Uterus (tissue), 4 donors: ENCODE data around the gene HRAS. TPM values are rescaled to one million over a fixed set of nuclear protein-coding genes. Genes with fewer than 3 reads are reported as not detected.
"Not testable (repeated sequence)": the region's sequence is repeated elsewhere in the genome, so short reads cannot be mapped to it uniquely, and the experiment has no call there.

Experiments used
- DNase-seq, 2 donors: peaks; one replicate each; pipeline ENCODE4 v3.0.0-alpha.2; 2019 to 2020
- H3K27ac ChIP-seq, 2 donors: fragments of 200-600 bp; sonication (generic); 1 replicate in 1 of 2; 2 replicates in 1 of 2; pipeline ENCODE4 v1.5.1; 2016 to 2018
- H3K27me3 ChIP-seq, 2 donors: fragments of 200-600 bp; sonication (generic); one replicate each; pipeline ENCODE4 v1.5.1; 2018 to 2019; ENCODE audit warnings: control low read depth in 1 of 2
- H3K36me3 ChIP-seq, 2 donors: fragments of 200-600 bp; sonication (generic); one replicate each; pipeline ENCODE4 v1.5.1; 2019; ENCODE audit warnings: control low read depth in 1 of 2
- H3K4me1 ChIP-seq, 2 donors: fragments of 200-600 bp; sonication (generic); one replicate each; pipeline ENCODE4 v1.5.1; 2018 to 2019; ENCODE audit warnings: control low read depth in 1 of 2
- H3K4me3 ChIP-seq, 2 donors: fragments of 200-600 bp; sonication (generic); 1 replicate in 1 of 2; 2 replicates in 1 of 2; pipeline ENCODE4 v1.5.1; 2018 to 2019; ENCODE audit warnings: mild to moderate bottlenecking in 1 of 2
- H3K9me3 ChIP-seq, 2 donors: fragments of 200-600 bp; sonication (generic); one replicate each; pipeline ENCODE4 v1.5.1; 2019; ENCODE audit warnings: control low read depth in 1 of 2
- CTCF ChIP-seq, 4 experiments: fragments of 200-600 bp in 2 of 4; fragments of 450-650 bp in 2 of 4; sonication (generic) in 2 of 4; IDR thresholded peaks; one replicate each; pipeline ENCODE4 v1.5.1; 2016 to 2019; ENCODE audit warnings: antibody characterized with exemption in 4 of 4, mild to moderate bottlenecking in 2 of 4, moderate library complexity in 1 of 4
- POLR2A ChIP-seq, 2 donors: fragments of 450-650 bp; IDR thresholded peaks; one replicate each; pipeline ENCODE4 v1.6.1; 2016; ENCODE audit warnings: antibody characterized with exemption in 2 of 2, mild to moderate bottlenecking in 1 of 2, moderate library complexity in 1 of 2
- intact Hi-C: fragments of 100-400 bp; cut with DNase I; formaldehyde crosslinking; loops from one replicate; pipeline ENCODE4 v1.15.1; 2023; ENCODE audit warnings: low total_unique reads
- total RNA-seq, 4 donors: library from RNA; depleted of rRNA in 3 of 4; stranded (reverse); fragments of >200 nt in 3 of 4; gene quantifications; one replicate each; pipeline versions ENCODE4 v1.1.0 to v1.2.4, GENCODE V29; 2014 to 2023
- donor health status: DM: yes; HTN: yes; CAD: no.

The HRAS gene
- total RNA-seq, 4 donors from 2014 or later = 5.4 to 37.6 (median 23.8) TPM

GRCh38 chr11:575996-576768 lies 40.8 kb upstream of the HRAS start, which contains the start of gene PHRF1:
Gene PHRF1 (plus strand): TSS chr11:576470. CDS start chr11:581513, 5,043 bp downstream.
- intact Hi-C loops = no loop called here
- TF ChIP-seq CTCF (IDR thresholded peaks at IDR 0.05) (peak in 2 of 4 experiments; percentile 29 to 30), POLR2A (IDR thresholded peaks at IDR 0.05) (peak in 1 of 2 donors; percentile 68)
- H3K27me3 ChIP-seq = no peaks in the 10 kb centered on the region
- peak; percentile 92 to 97 for DNase-seq
- peak within 1 kb of the TSS; percentile 58 to 96 for H3K4me3 ChIP-seq
- H3K36me3 ChIP-seq = no peaks in the 10 kb centered on the region
- H3K27ac ChIP-seq = peak within 1 kb of the TSS; percentile 88 to 90
- H3K9me3 ChIP-seq = no peaks in the 10 kb centered on the region
- peaks cover 13 to 27% of the 10 kb centered on the region in 2 donors for H3K4me1 ChIP-seq

GRCh38 chr11:575313-575995 lies 40.1 kb upstream of the HRAS start:
- TF ChIP-seq CTCF (IDR thresholded peaks at IDR 0.05) (peak in 1 of 4 experiments; percentile 31), POLR2A (IDR thresholded peaks at IDR 0.05) (peak in 1 of 2 donors; percentile 49)
- H3K4me1 ChIP-seq = peaks cover 13 to 24% of the 10 kb centered on the region in 2 donors
- H3K4me3 ChIP-seq = peak overlapping the region; percentile 55 to 58
- no peaks in the 10 kb centered on the region for H3K36me3 ChIP-seq
- intact Hi-C loops = no loop called here
- H3K9me3 ChIP-seq = no peaks in the 10 kb centered on the region
- H3K27me3 ChIP-seq = no peaks in the 10 kb centered on the region
- DNase-seq = peak in 1 of 2 donors; percentile 42
- H3K27ac ChIP-seq = peak overlapping the region in 1 of 2 donors; percentile 71

GRCh38 chr11:574632-575312 lies 39.4 kb upstream of the HRAS start:
- intact Hi-C loops = no loop called here

GRCh38 chr11:574031-574570 lies 38.7 kb upstream of the HRAS start:
- H3K27ac ChIP-seq = peak overlapping the region; percentile 48 to 72
- intact Hi-C loops, H3K36me3 ChIP-seq, H3K9me3 ChIP-seq, H3K27me3 ChIP-seq: not testable (repeated sequence)
- peaks cover 13 to 25% of the 10 kb centered on the region in 2 donors for H3K4me1 ChIP-seq
- peak overlapping the region in 1 of 2 donors; percentile 55 for H3K4me3 ChIP-seq
- peak; percentile 59 to 64 for DNase-seq

More at GRCh38 chr11:574632-575312, 39.4 kb upstream of the HRAS start:
- TF ChIP-seq CTCF (IDR thresholded peaks at IDR 0.05) (no peak), POLR2A (IDR thresholded peaks at IDR 0.05) (no peak)
- H3K27ac ChIP-seq = peak overlapping the region in 1 of 2 donors; percentile 72
- H3K9me3 ChIP-seq = no peaks in the 10 kb centered on the region
- H3K36me3 ChIP-seq = no peaks in the 10 kb centered on the region
- no peaks in the 10 kb centered on the region for H3K27me3 ChIP-seq
- H3K4me1 ChIP-seq = peaks cover 13 to 21% of the 10 kb centered on the region in 2 donors
- DNase-seq = no peak
- H3K4me3 ChIP-seq = peak overlapping the region; percentile 55 to 58

GRCh38 chr11:573146-573759 lies 37.9 kb upstream of the HRAS start:
- Histone ChIP-seq H3K36me3 (no peaks in the 10 kb centered on the region), H3K4me1 (peaks cover 10 to 26% of the 10 kb centered on the region in 2 donors), H3K4me3 (no peak overlapping the region), H3K27ac (peak overlapping the region; percentile 48 to 72), H3K27me3 (no peaks in the 10 kb centered on the region), H3K9me3 (no peaks in the 10 kb centered on the region)
- no peak for TF ChIP-seq CTCF (IDR thresholded peaks at IDR 0.05)
- no peak for TF ChIP-seq POLR2A (IDR thresholded peaks at IDR 0.05)
- intact Hi-C loops = no loop called here
- no peak for DNase-seq
